ENCODE measurements around the gene N4BP2L2.
A peak's percentile ranks its signal among the peaks of the same experiment; 100 is the strongest.

The N4BP2L2 gene

DNA sequence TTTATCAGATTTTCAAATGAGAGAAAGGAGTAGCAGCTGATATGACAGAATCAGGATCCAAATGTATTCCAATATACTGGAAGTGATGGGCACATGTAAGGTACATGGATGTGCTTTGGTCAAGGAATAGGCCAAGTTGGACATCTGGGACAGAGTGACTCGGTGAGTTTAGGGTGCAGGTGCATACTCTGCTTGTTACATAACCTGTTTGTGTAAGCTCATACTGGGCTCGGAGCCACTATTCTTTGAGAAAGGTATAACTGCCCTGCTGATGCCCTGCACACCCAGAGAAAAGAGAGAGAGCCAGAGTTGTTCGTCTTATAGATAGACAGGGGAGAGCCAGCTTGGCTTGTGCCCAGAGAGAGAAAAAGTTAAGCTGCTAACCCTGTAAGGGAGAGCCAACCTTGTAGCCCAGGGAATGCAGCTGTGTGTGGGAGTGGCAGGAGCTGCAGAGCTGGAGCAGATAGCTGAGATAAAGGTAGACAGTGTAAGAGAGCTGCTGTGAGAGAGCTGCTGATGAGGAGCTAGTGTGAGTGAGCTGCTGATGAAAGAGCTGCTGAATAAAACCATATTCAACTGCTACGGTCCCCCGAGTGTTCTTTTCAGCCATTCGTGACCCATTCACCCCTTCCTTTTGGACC, 70.0 kb downstream of the N4BP2L2 start:
- no peak for DNase-seq (ENCODE audit: low spot score)

GRCh38 chr13:32456591-32456990, 82.0 kb downstream of the N4BP2L2 start:
- no peak for DNase-seq (ENCODE audit: low spot score)

- DNase-seq (ENCODE audit: low spot score) = no peak
These were observed 83.0 kb downstream of the N4BP2L2 start for GRCh38 chr13:32455594-32455903.

GRCh38 chr13:32454886-32455593, 83.6 kb downstream of the N4BP2L2 start:
- DNase-seq (ENCODE audit: low spot score) = no peak

DNA sequence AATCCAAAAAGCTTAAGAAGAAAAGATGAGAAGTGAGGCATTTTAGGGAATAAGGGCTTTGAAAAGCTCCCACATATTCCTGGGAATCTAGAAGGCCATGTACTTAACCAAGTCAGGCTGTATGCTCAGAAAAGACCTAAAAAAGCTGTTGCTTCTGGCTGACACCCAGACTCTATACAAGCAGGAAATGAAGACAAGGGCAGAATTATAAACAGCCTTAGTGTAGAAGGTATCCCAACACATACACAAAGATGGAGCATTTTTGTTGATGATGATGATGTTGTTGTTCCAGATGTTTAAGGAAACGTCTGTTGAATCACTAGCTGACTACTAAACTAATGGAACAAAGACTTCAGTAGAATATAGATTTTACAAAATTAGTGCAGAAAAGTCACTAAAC, 84.6 kb downstream of the N4BP2L2 start:
- no peak for DNase-seq (ENCODE audit: low spot score)

DNA sequence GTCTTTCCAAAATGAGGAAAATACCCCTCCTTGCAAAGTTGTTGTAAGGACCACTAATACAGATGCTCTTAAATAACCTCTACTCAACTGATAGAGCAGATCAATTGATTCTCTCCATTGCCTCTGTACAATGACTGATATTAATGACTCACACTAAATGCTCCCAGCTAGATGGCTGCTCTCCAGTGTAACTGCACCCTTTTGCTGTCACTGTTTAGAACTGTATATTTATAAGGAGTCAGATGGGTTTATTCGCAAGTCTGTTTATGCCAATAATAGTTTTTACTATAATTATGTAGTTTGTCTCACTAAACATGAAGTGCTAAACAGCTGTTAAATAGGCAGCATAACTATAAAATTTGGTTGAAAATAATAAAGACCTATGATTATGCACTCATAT, 89.6 kb downstream of the N4BP2L2 start:
- no peak for DNase-seq (ENCODE audit: low spot score)

DNA sequence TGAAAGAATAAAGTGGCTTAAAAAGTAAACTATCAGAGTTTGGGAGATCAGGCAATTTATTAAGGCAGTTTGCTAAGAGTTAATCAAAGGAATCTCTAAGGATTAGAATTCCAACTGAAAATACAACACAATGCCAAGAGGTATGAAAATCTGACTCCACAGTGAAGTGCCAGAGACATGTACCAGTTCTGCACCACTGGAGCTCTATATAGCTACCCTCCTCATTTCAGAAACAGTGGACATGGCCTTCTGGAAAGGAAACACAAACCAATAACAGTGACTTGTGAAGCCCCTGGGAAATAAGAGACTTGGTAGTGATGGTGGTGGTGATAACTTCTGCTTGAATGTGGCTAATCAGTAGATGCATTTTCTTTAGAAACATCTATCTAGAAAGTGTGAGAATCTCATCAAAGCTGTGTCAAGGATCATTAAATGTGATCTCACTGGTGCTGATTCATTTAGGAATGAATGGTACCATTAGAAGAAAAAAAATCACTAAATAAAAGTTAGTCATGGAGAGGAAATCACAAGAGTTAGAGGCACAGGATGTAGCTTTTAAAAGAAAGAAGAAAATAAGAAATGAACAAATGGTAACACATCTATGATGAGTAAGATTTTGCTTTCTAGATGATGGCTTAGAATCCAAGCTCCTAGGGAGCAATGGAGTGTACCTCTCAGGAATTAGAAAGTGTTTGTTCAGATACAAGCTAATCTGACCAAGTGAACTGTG, 90.5 kb downstream of the N4BP2L2 start:
- DNase-seq (ENCODE audit: low spot score) = no peak

GRCh38 chr13:32446773-32447465, 91.7 kb downstream of the N4BP2L2 start:
- DNase-seq (ENCODE audit: low spot score) = no peak

DNA sequence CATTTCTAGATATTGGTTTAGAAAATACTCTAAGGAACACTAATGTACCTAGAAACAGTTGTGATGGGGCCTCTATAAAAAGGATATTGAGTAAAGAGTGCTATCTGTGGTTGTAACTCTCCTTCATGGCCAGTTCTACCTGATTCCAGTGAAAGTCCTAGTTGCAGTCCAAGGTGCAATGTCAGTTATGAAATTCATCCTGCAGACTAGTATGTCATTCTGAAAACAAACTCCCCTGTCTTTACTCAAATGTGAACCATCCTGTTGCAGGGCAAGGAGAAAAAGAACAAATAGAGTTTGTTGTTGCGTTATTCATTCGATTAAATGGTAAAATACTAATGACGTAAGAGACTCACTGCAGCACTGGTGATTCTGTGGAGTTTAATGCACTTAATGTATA, 92.4 kb downstream of the N4BP2L2 start:
- no peak for DNase-seq (ENCODE audit: low spot score)

DNA sequence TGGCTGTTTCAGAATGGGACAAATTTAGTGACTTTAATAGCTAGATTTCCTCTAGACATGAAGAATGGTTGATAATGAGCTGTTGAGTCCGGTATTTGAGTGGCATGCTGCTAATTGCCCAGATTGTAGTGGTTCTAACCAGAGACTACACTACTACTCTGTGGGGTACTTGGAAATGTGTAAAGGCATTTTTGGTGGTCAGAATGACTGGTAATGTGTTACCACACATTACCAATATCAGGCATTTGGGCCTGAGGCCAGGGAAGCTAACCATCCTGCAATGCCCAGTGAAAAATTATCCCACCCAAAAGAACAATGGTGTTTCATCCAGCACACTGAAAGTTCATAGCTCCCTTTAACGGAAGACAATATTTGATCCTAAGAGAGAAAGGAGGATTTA, 93.1 kb downstream of the N4BP2L2 start:
- DNase-seq (ENCODE audit: low spot score) = no peak

DNA sequence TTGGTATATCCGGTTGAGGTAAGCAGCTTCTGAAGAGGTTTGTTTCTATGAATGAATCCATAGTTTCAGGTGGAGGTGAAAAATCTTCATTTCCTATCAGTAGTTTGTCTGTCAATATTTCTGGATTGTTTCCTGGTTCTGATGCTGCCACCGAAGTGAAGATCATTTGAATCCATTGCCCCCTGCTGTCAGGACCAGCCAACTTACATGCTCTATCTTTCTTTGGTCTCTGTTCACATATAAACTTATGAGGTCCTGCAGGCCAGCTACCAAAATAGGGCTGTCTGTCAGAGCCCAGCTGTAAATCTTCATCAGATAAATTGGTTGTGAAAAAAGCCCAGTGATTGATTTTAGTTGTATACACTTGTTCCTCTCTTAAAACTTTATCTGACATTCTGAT, 95.5 kb downstream of the N4BP2L2 start:
- DNase-seq (ENCODE audit: low spot score) = no peak

- DNase-seq (ENCODE audit: low spot score) = no peak
These were observed 99.7 kb downstream of the N4BP2L2 start for GRCh38 chr13:32438871-32439270.

DNA sequence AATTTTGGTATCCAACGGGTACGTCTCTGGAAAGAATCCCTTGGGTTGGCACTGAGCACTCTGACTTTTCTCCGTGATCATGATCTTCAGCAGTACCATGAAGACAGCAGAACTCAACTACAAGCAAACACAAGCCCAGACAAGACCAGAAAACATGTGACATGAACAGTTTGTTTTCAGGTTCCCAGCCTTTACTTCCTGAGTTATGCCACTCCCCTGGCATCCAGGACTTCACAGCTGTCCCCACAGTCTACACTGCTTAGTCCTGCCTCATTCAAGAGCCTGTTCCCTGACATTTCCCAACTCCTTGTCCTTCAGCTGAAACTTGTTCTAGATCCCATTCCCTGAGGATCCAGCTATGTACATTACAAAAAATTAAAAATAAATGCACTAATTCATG, 105.7 kb downstream of the N4BP2L2 start:
- DNase-seq (ENCODE audit: low spot score) = no peak

DNA sequence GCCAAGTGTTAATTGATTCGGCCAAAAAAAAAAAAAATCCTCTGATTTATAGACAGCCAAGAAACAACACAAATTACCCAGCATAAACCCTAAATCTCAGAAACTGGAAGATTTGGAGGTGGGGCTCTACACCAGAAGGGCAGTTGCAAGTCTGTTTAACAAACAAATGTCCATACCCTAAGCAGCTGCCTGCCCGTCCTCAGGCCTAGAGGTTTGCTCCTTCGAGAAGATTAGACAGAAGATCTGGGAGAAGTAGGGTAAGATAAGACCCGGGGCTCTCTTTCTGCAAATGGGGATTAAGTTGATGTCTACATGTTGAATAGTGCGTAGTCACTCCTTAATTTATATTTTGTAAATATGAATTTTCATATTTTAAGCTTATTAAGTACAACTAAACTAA, 107.2 kb downstream of the N4BP2L2 start:
- no peak for DNase-seq (ENCODE audit: low spot score)

DNA sequence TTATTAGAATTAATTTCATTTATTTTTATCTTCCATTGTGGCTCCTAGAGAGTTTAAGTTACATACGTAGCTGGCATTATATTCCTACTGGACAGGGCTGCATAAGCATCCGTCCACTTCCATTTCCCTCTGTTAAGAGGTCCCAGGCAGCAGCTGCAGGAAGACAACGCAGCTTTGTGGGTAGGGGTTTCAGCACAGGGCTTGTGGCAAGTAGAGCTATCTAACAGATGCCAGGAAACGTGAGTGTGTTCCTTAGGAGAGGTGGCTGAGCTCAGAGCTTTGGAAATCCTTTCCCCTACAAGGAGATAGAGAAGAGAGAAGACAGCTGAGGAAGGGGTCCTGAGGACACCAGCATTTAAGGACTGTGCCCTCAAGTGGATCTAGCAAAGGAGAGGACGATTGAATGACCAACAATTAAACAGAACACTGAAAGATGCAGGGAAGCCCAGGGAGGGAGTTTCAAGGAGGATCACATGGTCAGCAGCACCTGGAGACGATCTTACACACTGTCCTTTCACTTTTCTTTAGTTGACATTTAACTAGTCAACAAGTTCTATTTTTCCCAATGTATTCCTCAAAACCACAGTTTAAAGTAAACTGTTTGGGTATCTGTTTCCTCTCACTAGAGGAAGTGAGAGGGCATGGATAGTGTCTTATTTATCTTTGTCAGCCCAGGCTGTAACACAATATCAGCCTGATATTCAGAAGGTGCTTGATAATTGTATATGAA, 108.4 kb downstream of the N4BP2L2 start:
- DNase-seq (ENCODE audit: low spot score) = no peak

DNA sequence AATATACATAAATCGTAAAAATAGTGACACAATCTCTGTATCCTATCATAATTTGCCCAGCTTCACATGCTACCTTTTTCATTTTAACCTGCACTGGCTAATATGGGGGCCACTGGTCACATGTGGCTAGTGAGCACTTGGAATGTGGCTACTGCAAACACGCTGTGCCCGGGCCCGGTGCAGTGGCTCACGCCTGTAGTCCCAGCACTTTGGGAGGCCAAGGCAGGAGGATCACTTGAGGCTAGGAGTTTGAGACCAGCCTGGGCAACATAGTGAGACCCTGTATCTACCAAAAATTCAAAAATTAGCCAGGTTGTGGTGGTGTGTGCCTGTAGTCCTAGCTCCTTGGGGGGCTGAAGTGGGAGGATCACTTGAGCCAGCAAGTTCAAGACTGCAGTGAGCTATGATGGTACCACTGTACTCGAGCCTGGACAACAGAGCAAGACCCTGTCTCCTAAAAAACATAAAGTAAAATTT, 109.1 kb downstream of the N4BP2L2 start:
- no peak for DNase-seq (ENCODE audit: low spot score)

DNA sequence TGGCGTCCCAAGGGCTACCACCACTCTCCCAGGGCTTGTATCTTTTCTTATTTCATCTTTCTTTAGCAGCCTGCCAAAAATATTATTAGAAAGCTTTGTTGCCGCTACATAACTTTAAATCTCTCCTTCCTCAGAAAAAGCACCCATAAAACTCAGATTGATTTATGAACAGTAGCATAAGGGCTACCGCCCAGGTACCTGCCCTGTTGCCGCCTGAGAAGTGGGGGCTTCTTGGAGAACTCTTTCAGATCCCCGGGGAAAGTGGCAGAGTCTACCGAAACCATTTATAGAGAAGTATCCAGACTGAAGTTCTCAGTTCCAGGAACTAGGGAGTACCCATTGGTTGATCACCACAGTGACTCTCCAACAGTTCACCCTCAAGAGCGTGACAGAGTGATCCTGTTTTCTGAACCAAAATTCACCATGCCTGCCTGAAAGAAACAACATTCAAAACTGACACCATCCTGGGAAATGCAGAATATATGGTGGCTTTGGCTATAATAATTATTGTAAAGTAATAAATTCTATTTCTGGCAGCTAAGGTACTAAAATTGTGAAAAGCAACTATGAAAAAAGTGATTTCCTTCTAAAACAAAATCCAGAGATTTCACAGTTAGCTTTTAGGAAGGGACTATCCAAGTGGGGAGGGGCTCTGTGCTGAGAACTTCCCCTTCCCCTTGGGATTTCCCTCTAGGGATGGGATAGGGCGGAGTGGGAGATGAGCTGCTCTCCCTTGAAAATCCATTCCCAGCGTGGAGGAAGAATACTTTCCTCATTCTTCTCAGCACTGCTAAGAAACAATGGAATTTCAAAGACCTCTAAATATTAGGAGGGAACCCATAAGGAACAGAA, 109.8 kb downstream of the N4BP2L2 start:
- DNase-seq (ENCODE audit: low spot score) = peak; percentile 14

- peak; percentile 79 for DNase-seq (ENCODE audit: low spot score)
These were observed 110.6 kb downstream of the N4BP2L2 start, which contains the start of gene N4BP2L1 for GRCh38 chr13:32427852-32428580. Gene N4BP2L1 (minus strand): TSS chr13:32428130. CDS start chr13:32428082, 48 bp downstream.

- DNase-seq (ENCODE audit: low spot score) = peak; percentile 63
These were observed 111.4 kb downstream of the N4BP2L2 start for GRCh38 chr13:32426990-32427851.

Data from GM03348 (cell line).